ENCODE results near the gene KIAA0319L.
A peak's percentile ranks its signal among the peaks of the same experiment; 100 is the strongest.
"Not testable (repeated sequence)": the region's sequence is repeated elsewhere in the genome, so short reads cannot be mapped to it uniquely, and the experiment has no call there.

Gene KIAA0319L

DNA sequence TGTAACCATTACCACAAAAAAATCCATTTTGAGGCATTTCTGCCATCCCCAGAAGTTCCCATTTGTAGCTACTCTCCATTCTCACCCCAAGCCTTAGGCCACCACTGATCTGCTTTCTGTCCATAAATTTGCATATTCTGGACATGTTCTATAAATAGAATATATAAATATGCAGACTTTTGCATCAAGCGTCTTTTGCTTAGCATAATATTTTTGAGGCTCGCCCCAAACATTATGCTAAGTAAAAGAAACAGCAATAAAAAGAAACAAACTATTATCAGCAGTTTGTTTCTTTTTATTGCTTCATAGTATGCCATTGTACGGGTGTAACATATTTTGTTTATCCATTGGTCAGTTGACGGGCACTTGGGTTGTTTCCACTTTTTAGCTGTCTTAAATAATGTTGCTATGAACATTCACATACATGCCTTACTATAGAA is 23.8 kb upstream of the KIAA0319L start:
- no peak for DNase-seq (ENCODE audit: low read depth)

DNA sequence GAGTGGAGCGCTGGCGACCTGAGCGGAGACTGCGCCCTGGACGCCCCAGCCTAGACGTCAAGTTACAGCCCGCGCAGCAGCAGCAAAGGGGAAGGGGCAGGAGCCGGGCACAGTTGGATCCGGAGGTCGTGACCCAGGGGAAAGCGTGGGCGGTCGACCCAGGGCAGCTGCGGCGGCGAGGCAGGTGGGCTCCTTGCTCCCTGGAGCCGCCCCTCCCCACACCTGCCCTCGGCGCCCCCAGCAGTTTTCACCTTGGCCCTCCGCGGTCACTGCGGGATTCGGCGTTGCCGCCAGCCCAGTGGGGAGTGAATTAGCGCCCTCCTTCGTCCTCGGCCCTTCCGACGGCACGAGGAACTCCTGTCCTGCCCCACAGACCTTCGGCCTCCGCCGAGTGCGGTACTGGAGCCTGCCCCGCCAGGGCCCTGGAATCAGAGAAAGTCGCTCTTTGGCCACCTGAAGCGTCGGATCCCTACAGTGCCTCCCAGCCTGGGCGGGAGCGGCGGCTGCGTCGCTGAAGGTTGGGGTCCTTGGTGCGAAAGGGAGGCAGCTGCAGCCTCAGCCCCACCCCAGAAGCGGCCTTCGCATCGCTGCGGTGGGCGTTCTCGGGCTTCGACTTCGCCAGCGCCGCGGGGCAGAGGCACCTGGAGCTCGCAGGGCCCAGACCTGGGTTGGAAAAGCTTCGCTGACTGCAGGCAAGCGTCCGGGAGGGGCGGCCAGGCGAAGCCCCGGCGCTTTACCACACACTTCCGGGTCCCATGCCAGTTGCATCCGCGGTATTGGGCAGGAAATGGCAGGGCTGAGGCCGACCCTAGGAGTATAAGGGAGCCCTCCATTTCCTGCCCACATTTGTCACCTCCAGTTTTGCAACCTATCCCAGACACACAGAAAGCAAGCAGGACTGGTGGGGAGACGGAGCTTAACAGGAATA is 20.1 kb upstream of the KIAA0319L start:
- DNase-seq (ENCODE audit: low read depth): no peak

DNA sequence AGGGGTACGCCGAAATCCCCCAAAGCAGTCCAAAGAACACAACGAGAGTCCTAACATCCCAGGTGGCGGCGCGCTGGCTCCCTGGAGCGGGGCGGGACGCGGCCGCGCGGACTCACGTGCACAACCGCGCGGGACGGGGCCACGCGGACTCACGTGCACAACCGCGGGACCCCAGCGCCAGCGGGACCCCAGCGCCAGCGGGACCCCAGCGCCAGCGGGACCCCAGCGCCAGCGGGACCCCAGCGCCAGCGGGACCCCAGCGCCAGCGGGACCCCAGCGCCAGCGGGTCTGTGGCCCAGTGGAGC is 19.5 kb upstream of the KIAA0319L start:
- not testable (repeated sequence) for DNase-seq (ENCODE audit: low read depth)

DNA sequence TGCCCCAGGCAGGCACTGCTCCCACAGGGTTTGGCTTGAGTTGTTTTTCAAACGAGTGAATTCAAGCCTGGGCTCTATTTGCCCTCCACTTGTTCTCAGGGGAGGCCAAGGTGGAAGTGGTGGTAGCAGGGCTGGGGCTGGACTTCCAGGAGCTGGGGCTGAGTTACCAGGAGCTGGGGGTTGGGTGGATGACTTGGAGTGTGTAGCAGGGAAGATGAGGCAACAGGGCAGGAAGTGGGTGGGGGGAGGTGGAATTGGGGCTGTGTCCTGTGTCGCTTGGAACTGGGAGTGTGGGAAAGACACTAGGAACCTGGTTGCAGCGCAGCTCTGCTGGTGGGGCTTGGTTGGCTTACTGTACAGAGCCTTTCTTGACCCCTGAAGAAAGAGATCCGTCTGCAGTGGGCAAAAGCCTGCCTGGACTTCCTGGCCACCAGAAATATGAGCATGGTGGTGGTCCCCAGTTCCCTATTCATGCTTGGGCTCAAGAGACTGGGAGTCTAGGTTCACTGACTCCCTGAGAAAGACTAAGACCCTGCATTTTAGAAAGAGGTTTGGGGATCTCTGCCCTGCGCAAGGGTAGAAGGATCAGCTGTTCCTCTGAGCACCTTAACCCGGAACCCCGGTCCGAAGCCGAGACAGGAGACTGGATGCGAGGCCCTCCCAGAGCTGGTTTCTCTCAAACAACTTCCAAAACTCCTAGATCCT is 19.0 kb upstream of the KIAA0319L start:
- DNase-seq (ENCODE audit: low read depth): no peak

DNA sequence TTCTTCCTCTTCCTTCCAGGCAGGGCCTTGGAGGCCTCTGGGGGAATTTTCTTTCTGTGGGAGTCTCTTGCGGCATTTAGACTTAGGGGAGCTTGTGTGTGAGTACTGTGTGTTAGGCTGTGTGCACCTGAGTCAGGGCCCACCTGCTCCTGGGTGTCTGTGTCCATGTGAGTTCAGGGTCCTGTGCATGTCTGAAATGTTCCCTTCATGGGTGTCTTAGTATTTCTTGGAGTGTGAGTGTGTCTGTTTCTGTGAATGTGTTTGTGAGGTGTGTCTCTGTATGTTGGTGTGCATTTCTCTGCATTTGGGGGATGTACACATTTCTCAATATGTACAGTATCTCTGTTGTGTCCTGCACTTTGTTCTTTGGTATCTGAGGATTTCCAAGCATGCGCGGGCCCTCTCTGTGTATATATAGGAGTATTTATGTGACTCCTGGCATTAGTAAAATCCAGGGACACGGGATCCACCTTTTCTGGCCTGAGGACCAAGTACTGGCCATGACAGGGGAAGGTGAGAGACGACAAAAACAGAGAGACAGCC is 18.3 kb upstream of the KIAA0319L start:
- DNase-seq (ENCODE audit: low read depth): no peak

DNA sequence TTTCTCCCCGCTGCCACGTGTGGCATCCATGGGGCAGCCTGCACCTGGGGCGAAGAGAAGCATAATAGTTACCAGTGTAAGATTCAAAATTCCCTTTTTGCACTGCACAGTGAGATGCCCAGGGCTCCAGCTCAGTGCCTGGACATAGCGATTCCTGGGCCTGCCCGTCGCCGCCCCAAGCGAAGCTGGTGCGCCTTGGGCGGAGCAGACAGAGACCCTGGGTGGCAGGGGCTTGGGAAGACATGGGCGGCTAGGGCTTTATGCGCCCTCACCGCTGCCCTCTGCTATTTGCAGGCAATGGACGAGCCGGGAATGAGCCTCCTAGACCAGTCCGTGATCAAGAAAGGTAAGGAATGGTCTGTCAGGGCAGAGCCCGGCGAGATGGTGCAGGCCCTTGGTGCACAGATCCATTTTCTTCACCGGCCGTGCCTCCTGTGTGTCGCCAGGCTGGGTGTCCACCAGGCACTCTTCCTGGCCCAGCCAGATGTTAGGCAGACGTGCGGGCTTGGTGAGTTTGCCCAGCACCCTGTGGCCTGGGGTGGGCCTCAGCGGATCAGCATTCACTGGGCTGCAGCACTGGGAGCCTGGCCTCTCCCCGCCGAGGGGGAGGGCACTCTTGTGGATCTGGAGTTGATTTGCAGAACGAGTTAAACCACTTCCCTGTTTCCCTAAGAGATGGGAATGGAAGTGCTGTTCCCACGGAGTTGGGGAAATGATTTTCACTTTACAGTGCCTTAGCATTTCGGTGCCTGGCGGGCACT is 17.6 kb upstream of the KIAA0319L start:
- no peak for DNase-seq (ENCODE audit: low read depth)

DNA sequence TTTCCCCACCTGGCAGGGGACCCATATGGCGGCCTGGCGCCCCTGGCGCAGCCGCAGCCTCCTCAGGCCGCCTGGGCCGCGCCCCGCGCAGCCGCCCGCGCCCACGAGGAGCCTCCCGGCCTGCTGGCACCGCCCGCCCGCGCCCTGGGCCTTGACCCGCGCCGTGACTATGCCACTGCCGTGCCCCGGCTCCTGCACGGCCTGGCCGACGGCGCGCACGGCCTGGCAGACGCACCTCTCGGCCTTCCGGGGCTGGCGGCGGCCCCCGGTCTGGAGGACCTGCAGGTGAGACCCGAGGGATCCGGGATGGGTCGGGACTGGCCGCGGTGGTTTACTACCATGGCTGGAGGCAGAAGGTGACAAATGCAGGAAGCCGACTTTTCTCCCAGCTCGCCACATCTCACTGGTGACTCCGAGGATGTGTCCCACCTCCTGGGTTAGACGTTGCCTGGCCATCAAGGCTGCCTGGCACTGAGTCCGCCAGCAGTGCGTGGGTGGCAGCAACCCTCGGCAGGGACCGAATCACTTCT is 17.0 kb upstream of the KIAA0319L start:
- no peak for DNase-seq (ENCODE audit: low read depth)

DNA sequence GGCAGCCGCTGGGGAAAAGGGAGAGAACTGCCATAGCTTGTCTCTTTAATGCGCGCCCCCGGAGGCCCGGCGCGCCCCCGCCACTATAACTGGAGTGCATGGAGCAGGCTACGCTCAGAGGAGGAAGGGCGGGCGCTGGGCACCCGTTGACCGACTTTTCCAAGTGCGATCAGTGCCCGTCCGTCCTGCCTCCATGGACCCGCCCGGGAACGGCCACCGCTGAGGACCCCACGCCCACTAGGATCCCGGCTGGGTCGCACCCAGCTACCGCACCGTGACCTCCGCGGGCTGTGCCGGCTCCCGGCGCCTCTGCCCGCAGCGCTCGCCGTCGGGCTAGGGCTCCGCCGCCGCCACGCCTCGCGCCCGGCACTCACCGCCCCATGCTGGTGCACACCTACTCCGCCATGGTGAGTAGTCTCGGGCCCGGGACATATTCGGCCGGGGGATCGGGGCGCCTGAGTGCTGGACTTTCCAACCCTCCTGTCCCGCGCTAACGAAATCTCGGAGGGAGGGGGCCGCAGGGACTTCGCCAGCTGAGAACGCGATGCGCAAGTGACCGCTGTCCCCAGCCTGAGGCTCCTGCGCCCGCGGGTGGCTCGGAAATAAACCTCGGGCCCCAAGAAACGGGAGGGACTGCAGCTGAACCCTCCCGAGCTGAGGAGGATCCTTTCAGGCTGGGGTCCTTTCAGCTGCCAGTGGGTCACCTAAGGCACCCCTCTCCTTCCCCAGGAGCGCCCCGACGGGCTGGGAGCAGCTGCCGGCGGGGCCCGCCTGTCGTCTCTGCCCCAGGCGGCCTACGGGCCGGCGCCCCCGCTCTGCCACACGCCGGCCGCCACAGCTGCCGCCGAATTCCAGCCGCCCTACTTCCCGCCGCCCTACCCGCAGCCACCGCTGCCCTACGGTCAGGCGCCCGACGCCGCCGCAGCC is 16.3 kb upstream of the KIAA0319L start, which contains the start of gene TFAP2E:
Gene TFAP2E (plus strand): TSS at position 117 of the 927 bp plus-strand sequence. CDS start 264 bp downstream, at position 381.
- no peak for DNase-seq (ENCODE audit: low read depth)

DNA sequence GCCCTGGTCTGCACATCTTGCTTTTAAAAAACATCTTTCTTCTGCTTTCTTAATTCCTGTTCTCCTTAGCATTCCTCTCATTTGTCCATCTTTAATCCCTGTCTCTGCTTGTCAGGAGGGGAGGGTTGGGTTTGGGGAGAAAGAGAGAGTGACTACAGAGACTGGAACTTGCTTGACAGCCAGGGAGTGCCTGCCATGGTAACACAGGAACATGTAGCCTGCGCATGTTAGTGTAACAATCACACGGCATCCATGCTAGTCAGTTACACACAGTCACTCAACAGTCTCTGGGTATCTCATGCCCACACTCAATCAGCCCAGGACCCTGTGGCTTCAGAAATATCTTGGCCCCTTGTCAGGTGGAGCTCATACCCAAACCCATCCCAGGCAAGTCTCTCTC is 15.1 kb upstream of the KIAA0319L start:
- no peak for DNase-seq (ENCODE audit: low read depth)

DNA sequence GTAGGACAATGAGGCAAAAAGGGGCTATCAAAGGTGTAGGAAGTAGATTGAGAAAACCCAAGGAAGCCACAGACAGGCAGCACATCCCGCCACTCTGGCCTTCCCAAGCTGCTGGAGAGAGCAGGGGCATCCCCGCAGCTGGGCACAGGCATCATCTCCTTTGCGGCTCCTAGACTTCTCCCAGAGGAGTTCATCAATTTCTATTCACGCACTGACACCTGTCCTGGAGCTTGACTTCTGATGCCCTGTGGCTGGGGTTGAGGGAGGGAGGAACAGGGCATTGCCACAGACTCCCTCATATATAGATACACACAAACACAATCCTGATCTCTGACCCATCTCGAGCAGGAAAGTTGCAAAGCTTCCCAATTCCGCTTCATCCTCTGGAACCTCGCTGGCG is 14.1 kb upstream of the KIAA0319L start:
- no peak for DNase-seq (ENCODE audit: low read depth)

DNA sequence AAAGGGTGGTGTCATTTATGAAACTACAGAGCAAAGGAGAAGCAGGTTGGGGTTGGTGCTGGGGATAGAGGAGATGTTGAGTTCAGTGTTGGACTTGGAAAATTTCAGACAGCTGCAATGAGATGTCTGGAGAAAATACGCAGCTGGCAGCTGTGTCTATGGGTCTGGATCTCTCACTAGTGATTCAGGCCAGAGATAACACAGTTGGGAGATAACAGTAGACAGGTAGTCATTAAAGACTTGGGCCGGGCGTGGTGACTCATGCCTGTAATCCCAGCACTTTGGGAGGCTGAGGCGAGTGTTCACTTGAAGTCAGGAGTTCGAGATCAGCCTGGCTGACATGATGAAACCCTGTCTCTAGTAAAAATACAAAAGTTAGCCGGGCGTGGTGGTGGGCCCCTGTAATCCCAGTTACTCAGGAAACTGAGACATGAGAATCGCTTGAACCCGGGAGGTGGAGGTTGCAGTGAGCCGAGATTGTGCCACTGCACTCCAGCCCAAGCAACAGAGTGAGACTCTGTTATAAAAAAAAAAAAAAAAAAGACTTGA is 13.5 kb upstream of the KIAA0319L start:
- DNase-seq (ENCODE audit: low read depth): no peak

DNA sequence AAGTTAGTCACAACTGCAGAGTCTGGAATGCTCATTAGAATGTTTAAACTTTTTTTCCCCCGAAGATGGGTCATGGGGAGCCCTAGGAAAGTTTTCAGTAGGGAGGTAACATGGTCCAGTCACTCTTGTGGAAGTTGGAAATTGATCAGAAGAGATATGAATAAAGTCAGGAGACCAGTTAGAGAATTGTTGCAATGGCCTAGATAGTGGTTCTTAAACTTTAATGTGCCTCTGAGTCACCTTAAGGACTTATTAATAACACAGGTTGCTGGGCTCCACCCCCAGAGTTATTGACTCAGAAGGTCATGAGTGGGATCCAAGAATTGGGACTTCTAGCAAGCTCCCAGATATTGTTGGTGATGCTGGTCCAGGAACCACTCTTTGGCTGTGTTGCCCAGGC is 12.7 kb upstream of the KIAA0319L start:
- DNase-seq (ENCODE audit: low read depth): no peak

DNA sequence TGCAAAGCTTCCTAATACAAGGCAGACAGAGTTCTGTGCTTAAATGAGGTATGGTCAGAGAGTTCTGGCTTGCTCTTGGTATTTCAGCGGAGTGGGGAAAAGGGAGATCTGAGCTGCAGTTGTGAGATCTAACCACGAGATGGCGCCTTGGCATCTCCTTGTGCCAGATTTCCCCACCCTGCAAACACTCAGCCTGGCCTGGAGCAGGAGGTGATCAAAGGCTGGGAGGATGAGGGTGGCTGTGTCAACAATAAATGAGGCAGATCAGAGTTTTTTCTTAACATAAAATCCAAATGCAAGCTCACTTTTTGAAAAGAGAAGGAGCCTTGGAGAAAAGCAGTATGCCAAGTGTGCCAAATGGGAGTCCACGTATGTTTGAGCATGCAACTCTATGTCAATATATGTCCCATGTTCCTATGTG is 11.8 kb upstream of the KIAA0319L start:
- DNase-seq (ENCODE audit: low read depth): no peak

DNA sequence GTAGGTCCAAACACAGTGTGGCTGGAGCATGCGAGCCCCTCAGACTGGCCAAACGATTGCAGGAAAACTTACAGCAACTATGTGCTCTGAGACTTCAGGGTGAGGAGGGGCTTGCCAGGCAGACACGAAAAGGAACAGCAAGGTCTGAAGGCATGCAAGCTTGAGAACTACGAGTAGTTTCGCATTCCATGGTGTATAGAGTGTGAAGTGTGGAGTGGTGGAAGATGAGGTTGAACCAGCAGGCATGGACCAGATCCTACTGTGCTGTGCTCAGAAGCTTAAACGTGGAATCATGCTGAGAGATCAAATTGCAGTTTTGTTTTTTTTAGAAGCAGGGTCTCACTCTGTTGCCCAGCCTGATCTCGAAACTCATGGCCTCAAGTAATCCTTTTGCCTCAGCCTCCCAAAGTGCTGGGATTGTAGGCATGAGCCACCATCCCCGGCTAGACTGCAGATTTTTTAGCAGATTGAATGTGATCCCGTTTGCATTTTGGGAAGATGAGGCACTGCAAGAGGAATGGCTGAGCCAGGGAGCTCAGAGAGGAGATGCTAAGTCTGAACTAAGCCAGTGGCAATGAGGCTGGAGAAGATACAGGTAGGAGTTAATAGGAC is 10.8 kb upstream of the KIAA0319L start:
- DNase-seq (ENCODE audit: low read depth): no peak

DNA sequence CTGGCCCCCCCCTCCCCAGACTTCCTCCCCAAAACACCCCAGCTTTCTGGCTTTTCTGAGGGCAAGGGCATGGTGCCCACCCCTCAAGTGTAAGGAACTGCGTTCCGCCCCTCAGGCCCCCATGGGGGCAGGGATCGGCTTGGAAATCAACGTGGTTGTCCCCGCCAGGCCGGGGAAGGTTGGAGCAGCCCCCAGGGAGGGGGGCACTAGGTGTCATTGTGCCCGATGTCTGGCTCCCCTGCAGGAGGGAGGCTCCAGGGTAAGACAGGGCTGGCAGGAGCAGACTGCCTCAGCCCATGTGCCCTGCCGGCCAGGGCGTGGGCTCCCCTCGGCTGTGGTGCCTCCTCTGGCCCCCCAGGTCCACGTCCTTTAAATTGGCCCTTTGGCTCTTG is 8.5 kb upstream of the KIAA0319L start:
- DNase-seq (ENCODE audit: low read depth): no peak

DNA sequence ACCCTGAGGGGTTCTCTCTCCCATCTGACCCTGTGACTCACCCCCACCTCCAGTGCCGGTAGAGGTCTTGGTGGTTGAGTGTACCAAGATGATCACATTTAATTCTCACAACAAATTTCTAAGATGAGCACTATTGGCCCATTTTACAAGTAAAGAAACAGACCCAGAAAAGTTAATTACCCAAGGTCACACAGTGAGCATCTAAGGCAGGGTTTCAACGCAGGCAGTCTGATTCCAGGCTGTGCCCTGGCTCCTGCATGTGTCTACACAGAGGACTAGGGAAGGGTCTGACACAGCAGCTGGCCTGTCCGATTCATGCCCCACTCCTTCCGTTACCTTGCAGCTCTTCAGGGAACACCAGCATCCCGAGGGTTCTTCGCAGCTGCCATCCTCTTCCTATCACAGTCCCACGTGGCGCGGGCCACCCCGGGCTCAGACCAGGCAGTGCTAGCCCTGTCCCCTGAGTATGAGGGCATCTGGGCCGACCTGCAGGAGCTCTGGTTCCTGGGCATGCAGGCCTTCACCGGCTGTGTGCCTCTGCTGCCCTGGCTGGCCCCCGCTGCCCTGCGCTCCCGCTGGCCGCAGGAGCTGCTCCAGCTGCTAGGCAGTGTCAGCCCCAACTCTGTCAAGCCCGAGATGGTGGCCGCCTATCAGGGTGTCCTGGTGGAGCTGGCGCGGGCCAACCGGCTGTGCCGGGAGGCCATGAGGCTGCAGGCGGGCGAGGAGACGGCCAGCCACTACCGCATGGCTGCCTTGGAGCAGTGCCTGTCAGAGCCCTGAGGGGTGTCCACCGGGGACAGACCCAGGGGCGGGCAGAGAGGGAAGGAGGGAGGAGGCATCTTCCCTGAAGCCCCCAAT is 7.9 kb upstream of the KIAA0319L start:
- no peak for DNase-seq (ENCODE audit: low read depth)

DNA sequence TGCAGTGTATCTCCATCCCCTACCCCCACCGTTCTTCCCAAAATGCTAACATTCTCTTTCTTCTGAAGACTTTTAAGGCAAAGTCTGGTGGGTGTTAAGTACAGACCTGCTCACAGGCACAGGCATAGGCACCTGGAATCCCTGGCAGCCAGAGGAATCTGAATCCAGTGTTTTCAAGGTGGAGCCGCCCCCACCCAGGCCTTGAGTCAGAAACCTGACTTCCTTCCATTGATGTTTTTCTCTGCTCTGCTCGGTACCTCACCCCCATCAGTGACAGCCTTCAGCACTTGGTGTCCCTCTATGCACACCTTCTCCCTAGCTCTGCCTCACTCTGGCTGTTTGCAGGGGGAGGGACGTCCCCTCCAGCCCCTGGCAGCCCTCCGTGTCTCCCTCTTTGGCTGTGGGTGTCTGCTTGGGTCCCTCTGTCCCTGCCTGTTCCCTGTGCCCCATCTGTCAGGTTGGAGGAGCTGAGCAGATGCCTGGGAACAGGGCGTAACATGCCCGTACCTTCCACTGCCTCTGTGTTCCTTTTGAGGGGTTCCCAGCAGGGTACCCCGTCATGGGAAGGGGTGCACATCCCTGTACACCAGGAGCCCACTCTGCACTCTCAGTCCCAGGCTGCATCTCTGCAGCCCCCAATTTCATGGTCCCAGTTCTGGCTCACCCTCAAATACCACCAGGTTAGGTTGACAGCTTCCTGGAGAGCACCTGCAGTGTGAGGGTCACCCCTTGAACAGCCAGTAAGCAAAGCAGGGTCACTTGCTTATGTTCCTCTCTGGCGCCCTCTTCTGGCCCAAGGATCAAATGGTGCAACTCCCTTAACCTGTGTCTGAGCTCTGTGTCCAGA is 7.1 kb upstream of the KIAA0319L start:
- peak; percentile 50 for DNase-seq (ENCODE audit: low read depth)

DNA sequence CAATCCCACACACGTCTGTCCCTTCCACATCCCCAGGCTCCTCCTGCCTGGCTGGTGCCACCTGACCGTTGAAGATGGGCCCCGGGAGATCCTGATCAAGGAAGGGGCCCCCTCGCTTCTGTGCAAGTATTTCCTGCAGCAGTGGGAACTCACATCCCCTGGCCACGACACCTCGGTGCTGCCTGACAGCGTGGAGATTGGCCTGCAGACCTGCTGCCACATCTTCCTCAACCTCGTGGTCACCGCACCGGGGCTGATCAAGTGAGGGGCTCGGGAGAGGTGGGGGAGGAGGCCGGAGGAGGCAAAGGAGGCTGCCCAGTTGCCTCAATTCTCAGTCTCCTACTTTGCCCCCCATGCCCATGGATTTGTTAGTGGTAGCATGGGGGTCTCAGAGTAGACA is 6.0 kb upstream of the KIAA0319L start:
- no peak for DNase-seq (ENCODE audit: low read depth)

Measured in stimulated activated CD8-positive, alpha-beta memory T cell treated with anti-CD3 and anti-CD28 coated beads, Interleukin-15, amount 100 ng/mL, for 24 hours (primary cell).